ENCODE results near the gene CLDND2. TPM values are rescaled to one million over a fixed set of nuclear protein-coding genes. Genes with fewer than 3 reads are reported as not detected.

The CLDND2 gene
- polyA plus RNA-seq, 1 experiment = 0.12 TPM

DNA sequence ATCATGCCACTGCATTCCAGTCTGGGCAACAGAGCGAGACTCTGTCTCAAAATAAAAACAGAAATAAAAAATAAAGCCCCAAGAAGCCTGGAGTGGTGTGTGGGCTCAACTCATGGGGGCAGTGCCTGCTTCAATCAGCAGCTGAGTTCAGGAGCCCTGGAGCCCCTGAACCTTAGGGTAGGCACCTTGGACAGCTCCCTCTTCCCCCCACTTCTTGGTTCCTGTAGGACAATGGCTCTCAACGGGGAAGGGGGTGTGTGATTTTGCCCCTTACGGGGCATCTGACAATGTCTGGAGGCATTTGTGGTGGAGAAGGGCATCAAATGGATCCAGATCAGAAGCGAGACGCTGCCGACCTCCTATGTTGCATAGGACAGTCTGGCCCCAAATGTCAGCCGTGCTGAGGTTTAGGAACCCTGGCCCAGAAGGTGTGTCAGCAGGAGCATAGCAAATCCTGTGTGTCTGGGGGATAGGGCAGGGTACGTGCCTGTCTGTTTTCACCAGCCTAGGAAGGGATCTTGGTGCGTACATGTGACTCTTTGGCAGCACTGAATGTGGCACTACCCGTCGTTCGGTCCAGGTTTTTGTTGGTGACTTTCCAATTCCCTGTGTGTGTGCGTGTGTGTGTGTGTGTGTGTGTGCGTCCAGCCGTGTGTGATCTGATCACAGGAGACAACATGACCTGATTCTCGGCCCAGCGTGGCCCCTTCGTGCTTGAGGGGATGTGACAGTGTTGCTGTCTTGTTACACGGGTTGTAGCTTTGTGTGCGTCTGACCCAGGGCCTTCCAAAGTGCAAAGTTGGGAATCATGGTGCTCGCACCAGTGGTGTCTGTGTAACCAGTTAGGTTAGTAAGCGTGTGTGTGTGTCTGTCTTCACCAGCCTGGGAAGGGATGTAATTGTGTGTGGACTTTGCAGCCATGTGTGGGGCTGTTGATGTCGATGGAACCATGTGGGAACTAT is 49.8 kb downstream of the CLDND2 start:
- no peak for TF ChIP-seq CTCF (IDR thresholded peaks at IDR 0.05; ENCODE audit: insufficient read depth, low read depth, low read length)

DNA sequence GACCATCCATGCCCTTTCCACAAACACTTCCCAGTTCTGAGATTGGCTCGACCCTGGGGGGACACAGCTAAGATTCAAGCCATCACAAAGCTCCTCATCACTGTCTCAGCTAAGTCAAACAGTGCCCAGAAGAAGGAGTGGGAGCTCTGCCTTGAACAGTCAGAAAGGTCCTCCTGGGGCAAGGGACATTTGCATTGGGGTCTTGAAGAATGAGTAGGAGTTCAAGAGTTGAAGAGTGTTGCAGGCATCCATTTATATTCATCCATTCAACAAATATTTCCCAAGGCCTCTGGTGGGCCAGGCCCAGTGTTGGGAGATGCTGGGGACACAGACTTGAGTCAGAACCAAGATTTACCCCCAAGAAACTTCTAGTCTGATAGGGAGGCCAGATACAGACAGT is 50.8 kb downstream of the CLDND2 start:
- no peak for DNase-seq (ENCODE audit: low read depth)
- Histone ChIP-seq H3K36me3 (ENCODE audit: control insufficient read depth, insufficient read depth, low read length) (no peaks in the 10 kb centered on the region), H3K27me3 (ENCODE audit: control insufficient read depth, insufficient read depth, low read length) (no peaks in the 10 kb centered on the region), H3K4me3 (ENCODE audit: low read depth, low read length) (no peak overlapping the region)
- TF ChIP-seq CTCF (IDR thresholded peaks at IDR 0.05; ENCODE audit: insufficient read depth, low read depth, low read length) = no peak
- CTCF ChIA-PET = no interaction called here
- POLR2A ChIA-PET = no interaction called here

More for the DNA sequence above, 49.8 kb downstream of the CLDND2 start:
- ChIA-PET POLR2A (no interaction called here), CTCF (interaction anchor here (0.6 kb wide), 1 partner anchor 80 kb away, joined by 4 read pairs; no protein-coding TSS in a partner anchor)
- H3K36me3 ChIP-seq (ENCODE audit: control insufficient read depth, insufficient read depth, low read length) = no peaks in the 10 kb centered on the region
- no peak for DNase-seq (ENCODE audit: low read depth)
- no peaks in the 10 kb centered on the region for H3K27me3 ChIP-seq (ENCODE audit: control insufficient read depth, insufficient read depth, low read length)
- H3K4me3 ChIP-seq (ENCODE audit: low read depth, low read length) = no peak overlapping the region

DNA sequence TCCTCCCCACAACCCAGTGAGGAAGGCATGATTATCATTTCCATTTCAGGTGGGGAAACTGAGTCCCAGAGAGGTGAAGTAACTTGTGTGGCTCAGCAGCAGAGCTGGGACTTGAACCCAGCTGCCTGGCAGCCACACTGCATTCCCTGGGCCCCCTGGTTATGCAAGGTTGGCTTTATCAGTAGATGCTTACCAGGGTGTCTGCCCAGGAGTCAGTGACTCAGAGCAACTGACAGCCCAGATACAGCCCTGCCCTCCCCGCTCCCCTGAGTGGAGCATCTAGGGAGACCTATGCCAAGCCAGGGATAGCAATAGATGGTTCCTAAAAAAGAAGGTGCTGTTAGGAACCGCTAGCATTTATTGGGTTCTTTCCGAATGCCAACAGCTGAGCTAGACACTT is 51.4 kb downstream of the CLDND2 start:
- no peak for DNase-seq (ENCODE audit: low read depth)
- Histone ChIP-seq H3K4me3 (ENCODE audit: low read depth, low read length) (no peak overlapping the region), H3K27me3 (ENCODE audit: control insufficient read depth, insufficient read depth, low read length) (no peaks in the 10 kb centered on the region), H3K36me3 (ENCODE audit: control insufficient read depth, insufficient read depth, low read length) (no peaks in the 10 kb centered on the region)
- CTCF ChIA-PET = no interaction called here
- POLR2A ChIA-PET = no interaction called here
- TF ChIP-seq CTCF (IDR thresholded peaks at IDR 0.05; ENCODE audit: insufficient read depth, low read depth, low read length) = no peak

Other genes starting within 250 kb of the CLDND2 start
- gene SIGLEC9, start 244.1 kb downstream of the CLDND2 start, polyA plus RNA-seq (2011; rRNA removed) = not detected in 2 replicates
- gene SIGLEC7, start 226.7 kb downstream of the CLDND2 start, polyA plus RNA-seq (2011; rRNA removed) = not detected in 2 replicates
- not detected in 2 replicates for gene CD33, start 143.9 kb downstream of the CLDND2 start, polyA plus RNA-seq (2011; rRNA removed)
- gene SIGLECL1, start 117.9 kb downstream of the CLDND2 start, polyA plus RNA-seq (2011; rRNA removed) = not detected in 2 replicates
- not detected in 2 replicates for gene IGLON5, start 57.4 kb downstream of the CLDND2 start, polyA plus RNA-seq (2011; rRNA removed)
- 0.93 and 1.5 TPM in 2 replicates for gene VSIG10L, start 26.9 kb downstream of the CLDND2 start, polyA plus RNA-seq (2011; rRNA removed)
- 92.8 and 149 TPM in 2 replicates for gene ETFB, start 2.6 kb downstream of the CLDND2 start, polyA plus RNA-seq (2011; rRNA removed)
- gene NKG7, start 3.7 kb upstream of the CLDND2 start, polyA plus RNA-seq (2011; rRNA removed) = not detected in 2 replicates
- not detected in 2 replicates for gene LIM2, start 19.0 kb upstream of the CLDND2 start, polyA plus RNA-seq (2011; rRNA removed)
- gene C19orf84, start 21.6 kb upstream of the CLDND2 start, polyA plus RNA-seq (2011; rRNA removed) = not detected in 2 replicates
- not detected in 2 replicates for gene SIGLEC10, start 48.6 kb upstream of the CLDND2 start, polyA plus RNA-seq (2011; rRNA removed)
- gene SIGLEC8, start 89.5 kb upstream of the CLDND2 start, polyA plus RNA-seq (2011; rRNA removed) = not detected in 2 replicates
- not detected in 2 replicates for gene CEACAM18, start 109.5 kb upstream of the CLDND2 start, polyA plus RNA-seq (2011; rRNA removed)
- not detected in 2 replicates for gene SIGLEC12, start 132.8 kb upstream of the CLDND2 start, polyA plus RNA-seq (2011; rRNA removed)
- gene SIGLEC6, start 162.7 kb upstream of the CLDND2 start, polyA plus RNA-seq (2011; rRNA removed) = not detected in 2 replicates
- gene ZNF175, start 202.3 kb upstream of the CLDND2 start, polyA plus RNA-seq (2011; rRNA removed) = 6.3 and 8.5 TPM in 2 replicates